HG03575 (cell line): Measurements from ENCODE around the gene SPIRE1.
"Not testable (repeated sequence)": the region's sequence is repeated elsewhere in the genome, so short reads cannot be mapped to it uniquely, and the experiment has no call there.

Source experiments
- ATAC-seq: cut with Tn5 transposase; IDR thresholded peaks from one replicate; pipeline ENCODE4 v1.9.1; 2021; ENCODE audit not compliant: unreplicated experiment, insufficient number of reproducible peaks, low FRiP score; ENCODE audit errors: extremely low read depth

SPIRE1 gene

DNA sequence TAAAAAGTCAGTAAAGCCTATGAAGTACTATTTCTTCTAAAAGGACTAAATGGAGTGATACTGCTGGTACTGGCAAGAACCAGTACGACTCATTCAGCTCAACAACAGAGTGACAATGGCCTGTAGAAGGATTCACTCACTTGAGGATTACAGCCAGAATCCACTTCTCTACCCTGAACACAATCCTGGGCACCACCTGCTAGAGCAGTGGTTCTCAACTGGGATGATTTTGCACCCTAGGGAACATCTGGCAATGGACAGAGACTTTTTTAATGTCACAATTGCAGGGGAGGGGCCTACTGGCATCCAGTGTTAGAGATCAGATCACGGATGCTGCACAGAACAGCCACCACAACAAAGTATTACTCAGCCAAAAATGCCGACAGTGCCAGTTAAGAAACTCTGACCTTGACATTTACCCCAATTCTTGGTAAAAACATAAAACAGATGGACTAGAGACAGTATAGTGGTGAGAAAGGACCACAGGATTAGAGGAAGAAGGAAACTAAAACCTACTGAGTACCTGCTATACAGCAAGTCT is 5.0 kb downstream of the SPIRE1 start:
- ATAC-seq, result no peak

DNA sequence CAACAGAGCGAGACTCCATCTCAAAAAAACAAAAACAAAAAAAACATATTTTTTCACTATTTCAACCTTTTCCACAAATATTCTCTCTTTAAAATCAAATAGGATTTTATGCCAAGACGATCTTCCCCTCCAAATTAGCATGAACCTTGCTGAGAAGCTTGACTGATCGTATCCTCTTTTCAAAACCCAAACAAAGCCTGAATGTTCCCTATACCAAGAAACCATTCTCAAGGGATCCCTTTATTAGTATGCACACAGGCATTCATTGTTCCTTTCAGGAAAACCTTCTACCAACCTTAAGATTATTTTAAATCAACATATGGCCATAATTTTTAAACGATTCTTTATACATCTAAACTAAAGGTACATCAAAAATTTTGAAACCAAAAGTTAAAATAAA is 6.3 kb downstream of the SPIRE1 start:
- no peak for ATAC-seq

DNA sequence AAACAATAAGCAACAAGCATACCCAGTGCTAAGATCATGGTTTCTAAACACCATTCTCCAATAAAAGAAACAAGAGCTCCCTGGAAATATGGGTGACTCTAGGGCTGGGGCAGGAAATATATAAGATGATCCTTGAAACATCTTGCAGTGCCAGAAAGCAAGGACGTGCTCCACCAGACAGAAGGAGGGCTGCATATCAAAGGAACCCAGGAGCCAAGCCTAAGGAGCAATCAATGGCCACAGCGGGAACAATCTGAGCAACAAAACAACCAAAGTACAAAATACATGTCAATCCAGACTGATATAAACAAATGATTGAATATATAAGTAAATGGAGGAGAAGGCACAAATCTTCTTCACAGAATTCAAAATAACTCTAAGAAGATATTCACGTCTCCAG is 10.1 kb downstream of the SPIRE1 start:
- no peak for ATAC-seq

DNA sequence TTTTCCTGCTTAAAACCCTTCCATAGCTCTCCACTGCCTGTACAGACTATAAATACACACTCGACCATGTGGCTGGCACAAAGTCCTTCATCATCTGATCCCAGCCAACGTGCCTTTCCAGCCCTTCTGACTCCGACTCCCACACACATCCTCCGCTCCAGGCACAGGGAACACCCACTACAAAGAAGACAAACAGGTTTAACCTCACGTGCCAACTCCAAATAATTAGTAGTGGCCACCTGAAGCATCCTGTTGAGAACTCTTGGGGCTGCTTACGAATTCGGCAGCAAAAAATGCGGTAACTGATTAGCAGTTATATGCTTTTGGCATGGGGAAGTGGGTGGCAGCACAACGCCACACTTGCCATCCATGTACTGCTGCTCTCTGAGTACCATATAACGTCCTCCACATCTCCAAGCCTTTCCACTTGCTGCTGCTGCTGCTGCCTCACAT is 12.1 kb downstream of the SPIRE1 start:
- ATAC-seq, result no peak

DNA sequence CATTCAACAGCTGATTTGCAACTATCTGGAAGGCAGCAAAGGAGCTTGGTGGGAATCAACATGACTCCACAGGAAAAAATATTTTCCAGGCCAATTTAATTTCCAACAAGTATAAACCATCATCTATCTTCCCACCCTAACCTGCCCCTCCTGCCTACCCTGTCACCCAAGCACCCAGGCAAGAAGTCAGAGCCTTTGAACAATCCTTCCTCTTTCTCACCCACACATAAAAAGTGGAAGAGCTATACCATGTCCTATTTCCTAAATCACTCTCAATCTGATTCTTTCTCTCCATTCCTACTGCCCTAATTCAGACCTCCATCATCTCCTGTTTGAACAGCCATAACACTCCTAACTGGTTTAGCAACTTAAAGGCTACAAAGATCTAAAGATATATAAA is 12.7 kb downstream of the SPIRE1 start:
- ATAC-seq, result no peak

DNA sequence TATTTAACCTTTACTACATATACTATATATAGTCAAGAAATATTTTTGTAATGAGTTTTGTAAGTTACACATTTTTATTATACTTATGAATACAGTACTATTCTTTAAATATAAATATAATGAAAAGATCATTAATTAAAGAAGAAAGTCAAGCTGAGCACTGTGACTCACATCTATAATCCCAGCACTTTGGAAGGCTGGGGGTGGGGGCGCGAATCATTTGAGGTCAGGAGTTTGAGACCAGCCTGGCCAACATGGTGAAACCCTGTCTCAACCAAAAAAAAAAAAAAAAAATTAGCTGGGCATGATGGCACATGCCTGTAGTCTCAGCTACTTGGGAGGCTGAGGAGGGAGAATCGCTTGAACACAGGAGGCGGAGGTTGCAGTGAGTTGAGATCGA is 14.2 kb downstream of the SPIRE1 start:
- not testable (repeated sequence) for ATAC-seq

DNA sequence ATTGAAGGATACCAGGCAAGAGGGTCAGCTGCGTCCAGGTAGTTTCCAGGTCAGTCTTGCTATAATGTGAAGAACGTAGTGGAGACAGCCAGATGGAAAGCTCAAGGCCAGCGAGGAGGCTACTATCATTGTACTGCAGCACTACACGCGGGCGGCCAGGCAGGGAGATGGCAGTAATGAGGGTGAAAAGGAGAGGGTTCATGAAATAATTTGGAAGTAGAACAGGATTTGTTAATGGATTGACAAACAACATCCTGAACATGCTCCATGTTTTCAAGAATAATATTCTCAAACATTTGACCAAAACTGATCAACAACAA is 17.1 kb downstream of the SPIRE1 start:
- ATAC-seq, result no peak

DNA sequence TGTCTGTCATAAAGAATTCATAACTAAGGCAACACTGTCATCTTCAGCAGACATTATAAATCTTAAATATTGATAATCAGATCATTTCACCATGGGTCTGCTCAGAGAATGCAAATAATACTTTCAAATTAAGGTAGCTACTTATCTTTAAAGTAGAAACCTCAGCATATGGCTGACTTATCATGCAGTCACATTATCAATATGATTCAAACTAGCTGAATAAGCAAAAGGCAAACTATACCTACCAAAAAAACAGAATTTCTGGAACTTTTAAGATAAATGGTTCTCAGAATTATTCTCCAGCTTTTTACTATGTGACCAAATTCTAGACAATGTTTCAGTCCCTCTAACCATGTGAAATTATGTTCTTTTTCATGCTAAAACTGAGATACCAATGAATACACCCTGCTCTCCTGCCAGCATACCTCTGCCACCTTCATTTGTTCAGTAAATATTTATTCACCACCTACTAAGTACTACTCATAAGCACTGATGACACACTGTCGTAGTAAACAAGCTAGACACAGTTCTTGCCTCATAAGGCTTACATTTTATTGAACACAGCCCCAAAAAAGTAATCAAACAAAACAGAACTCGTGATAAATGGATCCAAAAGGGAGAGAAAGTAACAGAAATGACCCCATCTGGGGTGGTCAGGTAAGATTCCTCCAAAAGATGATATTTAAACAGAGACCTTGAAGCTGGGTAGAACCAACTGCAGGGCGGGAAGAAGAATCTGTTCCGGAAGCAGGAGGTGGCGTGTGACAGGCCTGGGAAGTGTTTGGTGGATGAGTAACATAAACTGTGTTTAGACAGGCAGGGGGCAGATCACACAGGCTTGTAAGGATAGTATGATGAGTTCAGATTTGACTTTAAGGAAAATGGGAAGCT is 17.7 kb downstream of the SPIRE1 start:
- no peak for ATAC-seq

DNA sequence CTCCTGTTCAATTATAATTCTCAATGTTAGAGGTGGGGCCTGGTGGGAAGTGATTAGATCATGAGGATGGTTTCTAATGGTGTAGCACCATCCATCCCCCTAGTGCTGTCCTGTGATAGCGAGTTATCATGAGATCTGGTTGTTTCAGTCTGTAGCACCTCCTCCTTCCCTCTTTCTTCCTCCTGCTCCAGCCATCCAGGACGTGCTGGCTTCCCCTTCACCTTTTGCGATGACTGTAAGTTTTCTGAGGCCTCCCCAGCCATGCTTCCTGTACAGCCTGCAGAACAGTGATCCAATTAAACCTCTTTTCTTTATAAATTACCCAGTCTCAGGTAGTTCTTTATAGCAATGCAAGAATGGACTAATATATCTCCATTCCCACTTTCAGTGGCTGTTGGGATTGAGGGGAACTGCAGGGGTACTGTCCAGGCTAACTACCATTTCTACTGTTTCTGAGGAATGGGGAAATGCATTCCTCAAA is 19.2 kb downstream of the SPIRE1 start:
- ATAC-seq, result no peak

DNA sequence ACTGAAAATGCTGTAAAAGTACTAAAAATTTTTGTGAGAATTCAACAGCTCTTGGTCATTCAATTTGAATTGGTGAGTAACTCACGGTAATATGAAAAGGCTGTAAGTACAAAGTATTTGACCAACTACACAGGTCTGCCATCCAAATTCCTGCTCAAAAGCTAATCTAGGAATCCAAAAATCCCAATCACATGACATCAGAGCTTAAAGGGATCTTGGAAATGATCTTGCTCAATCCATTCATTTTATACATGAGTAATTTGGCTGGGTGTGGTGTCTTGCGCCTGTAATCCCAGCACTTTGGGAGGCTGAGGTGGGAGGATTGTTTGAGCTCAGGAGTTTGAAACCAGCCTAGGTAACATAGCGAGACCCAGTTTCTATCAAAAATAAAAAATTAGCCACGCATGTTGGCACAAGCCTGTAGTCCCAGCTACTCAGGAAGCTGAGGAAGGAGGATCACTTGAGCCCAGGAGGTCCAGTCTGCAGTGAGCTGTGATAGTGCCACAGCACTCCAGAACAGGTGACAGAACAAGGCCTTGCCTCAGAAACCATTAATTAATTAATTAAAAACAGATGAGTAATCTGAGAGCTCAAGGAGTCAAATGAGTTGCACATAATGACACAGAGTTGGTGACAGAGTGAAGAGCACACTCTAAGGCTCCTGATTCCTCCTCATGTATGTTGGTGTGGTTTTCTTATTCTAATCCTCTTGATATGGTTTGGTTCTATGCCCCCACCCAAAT is 19.8 kb downstream of the SPIRE1 start:
- no peak for ATAC-seq

DNA sequence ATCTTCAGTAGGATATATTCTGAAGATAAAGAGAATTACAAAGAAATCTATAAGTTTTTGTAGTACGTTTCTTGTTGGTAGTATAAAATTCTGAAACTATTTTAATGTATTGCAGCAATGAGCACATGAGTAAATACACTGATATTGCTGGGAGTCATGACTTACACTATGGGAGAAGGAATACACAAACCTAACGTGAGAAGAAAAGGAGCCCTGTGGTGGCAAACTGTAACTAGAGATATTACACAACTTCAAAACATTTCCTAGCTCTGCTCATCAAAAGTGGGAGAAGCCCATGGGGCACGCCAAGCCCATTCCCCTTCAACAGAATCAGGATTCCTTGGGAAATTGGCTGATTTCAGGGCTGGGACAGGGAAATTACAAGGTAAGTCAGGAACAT is 20.5 kb downstream of the SPIRE1 start:
- ATAC-seq, result no peak

DNA sequence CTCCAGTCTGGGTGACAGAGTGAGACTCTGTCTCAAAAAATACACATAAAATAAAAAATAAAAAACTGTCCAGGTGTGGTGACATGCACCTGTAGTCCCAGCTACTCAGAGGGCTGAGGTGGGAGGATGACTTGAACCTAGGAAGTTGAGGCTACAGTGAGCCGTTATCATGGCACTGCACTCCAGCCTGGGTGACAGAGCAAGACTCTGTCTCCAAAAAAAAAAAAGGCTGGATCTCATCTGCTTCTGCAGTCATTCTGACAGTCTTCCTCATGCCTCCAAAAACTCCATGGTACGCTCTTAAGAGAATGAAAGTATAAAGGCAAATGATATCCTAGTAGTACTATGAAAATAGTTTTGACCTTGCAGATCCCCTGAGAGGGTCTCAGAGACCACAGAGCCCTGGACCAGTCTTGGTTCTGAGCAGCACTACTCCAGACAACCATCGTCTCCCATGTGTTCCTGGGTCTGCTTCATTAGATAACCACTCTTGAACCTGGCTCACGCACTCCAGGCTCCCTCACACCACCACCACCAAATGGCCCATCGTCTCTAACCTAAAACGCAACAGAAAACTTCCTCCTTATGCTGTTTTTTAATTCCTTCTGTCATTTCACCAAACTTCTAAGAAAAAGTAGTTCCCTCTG is 26.0 kb downstream of the SPIRE1 start:
- no peak for ATAC-seq

DNA sequence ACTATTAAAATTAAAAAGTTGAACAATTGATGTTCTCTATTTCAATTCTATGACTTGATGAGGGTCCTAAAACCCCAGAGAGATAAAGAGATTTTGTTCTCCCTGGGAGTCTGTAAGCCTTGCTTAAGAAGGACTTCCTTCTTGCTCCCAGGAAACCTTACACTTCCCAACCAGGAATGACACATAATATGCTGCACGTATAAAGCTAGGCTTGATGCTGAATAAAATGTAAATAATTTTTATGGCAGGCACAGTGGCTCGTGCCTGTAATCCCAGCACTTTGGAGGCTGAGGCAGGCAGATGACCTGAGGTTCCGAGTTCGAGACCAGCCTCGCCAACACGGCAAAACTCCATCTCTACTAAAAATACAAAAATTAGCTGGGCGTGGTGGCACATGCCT is 27.8 kb downstream of the SPIRE1 start:
- ATAC-seq, result no peak

DNA sequence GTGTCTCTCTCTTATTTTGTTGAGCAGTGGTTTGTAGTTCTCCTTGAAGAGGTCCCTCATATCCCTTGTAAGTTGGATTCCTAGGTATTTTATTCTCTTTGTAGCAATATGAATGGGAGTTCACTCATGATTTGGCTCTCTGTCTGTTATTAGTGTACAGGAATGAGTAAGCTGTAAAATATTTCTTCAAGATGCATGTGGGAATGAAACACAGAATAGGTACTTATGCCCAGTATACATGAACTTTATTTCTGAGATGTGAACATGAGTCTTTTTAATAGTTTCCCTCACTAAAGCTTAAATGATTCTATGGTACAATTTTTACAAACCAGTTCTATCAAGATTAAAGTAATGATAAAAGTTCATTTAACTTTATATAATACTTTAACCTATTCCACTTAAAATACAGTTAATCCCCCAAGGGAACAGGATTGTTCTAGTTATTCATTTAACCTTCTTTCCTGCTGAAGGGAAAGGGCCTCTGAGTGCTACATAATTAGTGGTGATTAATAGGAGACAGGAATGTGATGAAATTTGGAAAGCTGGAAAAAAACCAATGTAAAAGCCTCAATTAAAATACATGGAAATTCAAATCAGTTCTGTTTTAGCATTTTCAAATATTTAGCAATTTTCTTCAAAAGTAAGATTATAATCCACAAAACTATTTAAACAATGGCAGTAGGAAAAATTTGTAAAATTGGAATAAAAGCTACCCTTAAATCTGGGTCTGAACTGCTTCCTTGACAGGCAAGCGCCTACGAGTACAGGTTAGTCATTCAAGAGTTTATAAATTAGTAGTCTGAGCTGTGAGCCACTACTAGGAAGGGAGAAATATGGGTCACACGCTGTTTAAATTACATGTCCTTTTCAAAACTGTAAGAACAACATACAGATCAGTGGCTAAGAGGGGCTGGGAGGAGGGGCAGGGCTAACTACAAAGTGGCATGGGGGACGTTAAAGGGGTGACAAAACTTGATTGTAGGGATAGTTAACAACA is 28.9 kb downstream of the SPIRE1 start:
- ATAC-seq, result no peak

DNA sequence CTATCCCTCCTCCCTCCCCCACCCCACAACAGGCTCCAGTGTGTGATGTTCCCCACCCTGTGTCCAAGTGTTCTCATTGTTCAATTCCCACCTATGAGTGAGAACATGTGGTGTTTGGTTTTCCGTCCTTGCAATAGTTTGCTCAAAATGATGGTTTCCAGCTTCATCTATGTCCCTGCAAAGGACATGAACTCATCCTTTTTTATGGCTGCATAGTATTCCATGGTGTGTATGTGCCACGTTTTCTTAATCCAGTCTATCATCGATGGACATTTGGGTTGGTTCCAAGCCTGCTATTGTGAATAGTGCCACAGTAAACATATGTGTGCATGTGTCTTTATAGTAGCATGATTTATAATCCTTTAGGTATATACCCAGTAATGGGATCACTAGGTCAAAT is 30.7 kb downstream of the SPIRE1 start:
- ATAC-seq, result not testable (repeated sequence)

DNA sequence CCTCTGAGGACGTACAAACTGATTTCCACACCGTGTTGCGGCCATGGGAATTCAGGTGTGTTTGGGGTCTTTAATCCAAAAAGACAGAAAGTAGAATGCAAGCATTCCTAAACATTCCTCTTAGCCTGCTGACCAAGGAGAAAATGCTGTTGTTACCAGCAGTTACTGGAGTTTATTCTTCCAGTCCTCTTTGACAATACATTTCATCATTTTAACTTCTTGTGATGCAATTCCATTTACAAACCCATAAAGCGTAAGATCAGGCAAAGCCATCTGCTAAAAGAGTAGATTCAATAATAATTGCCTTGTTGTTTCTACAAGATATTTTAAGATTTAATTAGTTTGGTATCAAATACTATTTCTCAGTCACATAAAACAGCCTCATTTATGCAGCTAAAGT is 32.7 kb downstream of the SPIRE1 start:
- ATAC-seq, result no peak

DNA sequence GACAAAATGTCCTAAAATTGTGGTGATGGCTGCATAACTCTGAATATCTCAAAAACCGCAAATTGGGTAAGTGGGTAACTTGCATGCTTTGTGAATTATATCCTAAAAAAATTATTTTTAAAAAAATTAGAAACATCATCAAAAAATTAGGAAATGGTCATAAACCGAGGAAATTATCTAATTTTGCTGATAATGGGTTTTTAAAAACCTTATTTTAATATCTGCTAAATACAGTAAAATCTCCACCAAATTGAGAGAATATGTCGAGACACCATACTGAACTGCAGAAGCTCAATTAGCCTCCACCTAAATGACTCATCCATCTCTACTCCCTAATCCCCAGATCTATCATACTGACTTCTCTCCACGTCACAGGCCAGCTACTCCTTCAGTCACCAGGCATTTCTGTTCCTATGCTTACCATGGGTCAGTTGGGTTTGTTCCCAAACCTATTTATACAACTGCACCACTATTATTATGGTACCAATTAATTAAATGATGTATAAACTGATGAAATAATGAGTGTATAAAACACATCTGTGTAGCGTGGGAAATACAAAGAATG is 36.1 kb downstream of the SPIRE1 start:
- ATAC-seq, result no peak

DNA sequence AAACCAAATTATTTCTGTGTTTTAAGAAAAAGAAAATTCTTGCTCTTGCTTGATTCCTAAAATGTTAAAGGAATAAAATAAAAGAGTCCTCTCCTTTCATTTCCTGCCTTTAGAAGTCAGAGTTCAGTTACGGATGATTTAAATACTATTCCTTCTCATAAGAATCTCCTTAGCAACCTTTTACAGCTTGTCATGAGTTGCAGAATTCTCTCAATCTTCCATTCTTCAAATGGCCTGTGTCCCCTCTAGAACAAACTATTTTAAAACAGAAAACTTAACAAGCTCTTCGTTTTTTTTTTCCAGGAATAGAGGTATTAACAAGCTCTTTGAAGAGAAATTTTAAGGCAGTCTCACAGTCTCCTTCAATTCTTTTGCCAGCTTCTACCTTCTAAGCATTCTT is 42.2 kb downstream of the SPIRE1 start:
- ATAC-seq, result no peak
